ENCODE results near the gene DGKG.

Gene DGKG

DNA sequence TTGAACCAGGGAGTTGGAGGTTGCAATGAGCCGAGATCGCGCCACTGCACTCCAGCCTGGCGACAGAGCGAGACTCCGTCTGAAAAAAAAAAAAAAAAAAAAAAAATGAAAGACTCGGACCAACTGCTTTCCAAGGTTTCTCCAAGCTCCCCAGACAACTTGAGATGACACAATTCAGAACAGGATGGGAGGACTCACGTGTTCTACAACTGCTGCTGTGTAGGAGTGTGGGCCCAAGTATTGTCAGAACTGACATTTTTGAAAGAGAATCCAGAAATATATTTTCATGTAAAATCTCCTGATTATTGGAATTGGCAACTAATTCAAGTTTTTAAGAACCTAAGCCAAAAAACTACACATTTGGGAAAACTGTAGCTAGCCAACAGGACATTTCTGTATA, 143.6 kb downstream of the DGKG start:
- no peak for DNase-seq (ENCODE audit: low read depth)
- no peak overlapping the region for H3K4me3 ChIP-seq (replicated peaks; ENCODE audit: low read depth, low read length)
- TF ChIP-seq, protein P1, sequence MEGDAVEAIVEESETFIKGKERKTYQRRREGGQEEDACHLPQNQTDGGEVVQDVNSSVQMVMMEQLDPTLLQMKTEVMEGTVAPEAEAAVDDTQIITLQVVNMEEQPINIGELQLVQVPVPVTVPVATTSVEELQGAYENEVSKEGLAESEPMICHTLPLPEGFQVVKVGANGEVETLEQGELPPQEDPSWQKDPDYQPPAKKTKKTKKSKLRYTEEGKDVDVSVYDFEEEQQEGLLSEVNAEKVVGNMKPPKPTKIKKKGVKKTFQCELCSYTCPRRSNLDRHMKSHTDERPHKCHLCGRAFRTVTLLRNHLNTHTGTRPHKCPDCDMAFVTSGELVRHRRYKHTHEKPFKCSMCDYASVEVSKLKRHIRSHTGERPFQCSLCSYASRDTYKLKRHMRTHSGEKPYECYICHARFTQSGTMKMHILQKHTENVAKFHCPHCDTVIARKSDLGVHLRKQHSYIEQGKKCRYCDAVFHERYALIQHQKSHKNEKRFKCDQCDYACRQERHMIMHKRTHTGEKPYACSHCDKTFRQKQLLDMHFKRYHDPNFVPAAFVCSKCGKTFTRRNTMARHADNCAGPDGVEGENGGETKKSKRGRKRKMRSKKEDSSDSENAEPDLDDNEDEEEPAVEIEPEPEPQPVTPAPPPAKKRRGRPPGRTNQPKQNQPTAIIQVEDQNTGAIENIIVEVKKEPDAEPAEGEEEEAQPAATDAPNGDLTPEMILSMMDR (IDR thresholded peaks at IDR 0.05; ENCODE audit: low read length, missing control alignments) = no peak

DNA sequence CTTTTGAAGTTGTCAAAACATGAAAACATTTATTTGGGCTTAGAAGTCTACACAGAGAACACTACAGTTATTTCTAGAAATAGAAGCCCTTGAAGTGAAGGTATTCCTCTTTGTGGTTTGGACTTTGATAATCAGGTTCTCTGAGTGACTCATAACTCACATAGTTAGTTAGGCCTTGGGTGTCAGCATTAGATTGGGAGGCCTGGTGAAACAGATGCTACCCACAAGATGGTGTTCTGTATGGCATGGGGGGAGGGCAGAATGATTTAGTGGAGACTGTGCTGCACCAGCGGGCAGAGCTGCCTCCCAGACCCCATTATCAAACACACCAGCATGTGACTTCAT, 144.2 kb downstream of the DGKG start:
- no peak for DNase-seq (ENCODE audit: low read depth)
- TF ChIP-seq, protein P1 (IDR thresholded peaks at IDR 0.05; ENCODE audit: low read length, missing control alignments) = no peak
- H3K4me3 ChIP-seq (replicated peaks; ENCODE audit: low read depth, low read length) = no peak overlapping the region

DNA sequence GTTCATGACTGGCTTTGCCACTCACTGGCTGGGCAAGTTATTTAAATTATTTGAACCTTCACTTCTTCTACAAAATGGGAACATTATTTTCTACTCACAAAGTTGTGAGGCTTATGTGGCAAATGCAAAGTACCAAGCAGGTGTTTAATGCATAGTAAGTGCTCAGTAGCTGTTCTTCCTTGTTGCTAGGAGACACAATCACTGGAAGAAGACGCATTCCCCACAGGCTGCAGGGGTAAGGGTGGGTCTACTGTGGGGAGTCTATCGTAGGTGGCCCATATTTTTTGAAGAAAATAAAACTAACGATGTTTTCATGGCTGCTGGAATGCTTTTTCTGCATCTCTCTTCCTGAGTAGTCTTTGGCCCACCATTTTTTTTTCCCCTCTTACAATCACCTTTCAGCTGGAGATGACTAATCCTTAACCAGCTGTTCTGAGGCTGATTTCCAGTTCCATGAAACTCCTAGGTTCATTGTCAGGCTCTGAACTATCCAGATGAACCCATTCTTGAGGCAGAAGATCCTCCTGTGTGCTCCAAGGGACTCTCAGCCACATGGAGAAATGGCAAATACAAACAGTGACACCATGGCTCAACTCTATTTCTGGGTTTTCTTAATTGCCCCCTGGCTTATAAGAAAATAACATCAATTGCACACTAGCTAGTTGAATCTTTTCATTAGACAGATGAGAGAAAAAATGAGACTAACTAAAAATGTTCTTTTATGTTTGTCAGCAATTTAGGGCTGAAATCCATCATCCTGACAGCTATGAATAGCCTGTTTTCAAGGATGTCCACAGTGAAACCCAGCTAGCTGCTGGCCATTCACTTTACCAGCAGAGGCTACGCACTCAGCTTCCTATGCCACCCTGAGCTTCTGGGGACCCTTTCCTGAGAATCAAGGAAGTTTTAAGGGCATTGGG, 144.9 kb downstream of the DGKG start:
- peak; percentile 5 for DNase-seq (ENCODE audit: low read depth)
- TF ChIP-seq, protein P1 (IDR thresholded peaks at IDR 0.05; ENCODE audit: low read length, missing control alignments) = no peak
- H3K4me3 ChIP-seq (replicated peaks; ENCODE audit: low read depth, low read length) = no peak overlapping the region

DNA sequence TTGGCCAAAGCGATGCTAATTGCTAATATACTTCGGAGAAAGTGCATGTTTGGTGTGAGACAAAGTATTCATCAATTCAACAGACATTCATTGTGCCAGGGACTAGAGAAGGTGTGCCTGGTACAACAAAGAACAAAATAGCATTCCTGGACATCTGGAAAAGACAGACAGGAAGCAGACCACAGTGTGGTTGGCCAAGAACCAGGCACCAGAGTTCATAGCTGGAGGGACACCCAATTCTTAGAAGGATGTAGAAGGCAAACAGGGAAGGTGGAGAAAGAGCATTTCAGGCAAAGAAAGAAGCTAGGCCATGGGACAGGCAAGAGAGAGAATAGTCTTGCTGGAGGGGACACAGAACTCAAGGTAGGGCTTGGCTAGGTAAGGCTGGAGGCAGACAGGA, 147.4 kb downstream of the DGKG start:
- DNase-seq (ENCODE audit: low read depth) = no peak
- TF ChIP-seq, protein P1 (IDR thresholded peaks at IDR 0.05; ENCODE audit: low read length, missing control alignments) = no peak
- no peak overlapping the region for H3K4me3 ChIP-seq (replicated peaks; ENCODE audit: low read depth, low read length)

DNA sequence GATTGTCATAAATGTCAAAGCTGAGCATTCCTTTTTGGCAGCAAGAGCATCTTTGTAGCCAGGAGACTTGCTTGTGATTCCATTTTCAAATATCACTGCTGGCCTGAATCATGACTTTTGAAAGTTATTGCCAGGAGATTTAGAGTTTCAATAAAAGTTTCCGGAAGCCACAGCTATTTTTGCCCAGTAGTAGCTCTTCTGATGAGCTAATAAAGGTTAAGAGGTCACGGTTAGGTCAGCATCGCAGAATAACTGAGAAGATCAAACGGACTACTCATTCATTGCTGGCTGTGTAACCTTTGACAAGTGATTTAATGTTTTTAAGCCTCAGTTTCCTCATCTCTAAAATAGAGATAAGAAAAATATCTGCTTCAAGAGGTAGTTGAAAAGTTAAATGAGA, 148.1 kb downstream of the DGKG start:
- TF ChIP-seq, protein P1 (IDR thresholded peaks at IDR 0.05; ENCODE audit: low read length, missing control alignments) = no peak
- no peak overlapping the region for H3K4me3 ChIP-seq (replicated peaks; ENCODE audit: low read depth, low read length)
- no peak for DNase-seq (ENCODE audit: low read depth)

DNA sequence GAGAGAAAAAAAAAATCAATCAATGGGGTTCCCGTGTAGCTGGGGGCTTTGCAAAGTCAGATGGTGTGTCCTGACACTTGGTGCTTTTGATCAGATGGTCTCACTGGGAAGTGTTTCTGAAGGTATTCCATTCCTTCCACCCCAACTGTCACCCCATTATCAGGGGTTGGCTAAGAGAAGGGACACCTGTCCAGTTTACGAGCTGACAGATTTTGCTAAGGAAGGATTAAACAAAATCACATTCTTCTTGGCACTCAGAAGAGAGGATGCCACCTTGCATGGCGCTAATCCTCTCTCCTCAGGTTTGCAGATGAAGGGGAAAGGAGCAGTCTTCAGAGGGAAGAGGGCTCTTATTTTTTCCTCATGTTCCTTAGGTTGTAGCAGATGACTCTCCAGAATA, 149.4 kb downstream of the DGKG start:
- H3K4me3 ChIP-seq (replicated peaks; ENCODE audit: low read depth, low read length) = no peak overlapping the region
- DNase-seq (ENCODE audit: low read depth) = no peak
- TF ChIP-seq, protein P1 (IDR thresholded peaks at IDR 0.05; ENCODE audit: low read length, missing control alignments) = no peak

All from fibroblast of pulmonary artery (primary cell).